H9 (cell line): Measurements from ENCODE around the gene TNFSF10. TPM values are rescaled to one million over a fixed set of nuclear protein-coding genes. Genes with fewer than 3 reads are reported as not detected.

Source experiments
- DNase-seq: peaks from one replicate; pipeline ENCODE4 v3.0.0-alpha.2; 2017
- H2AFZ ChIP-seq: one replicate; pipeline ENCODE4 v1.6.1; 2013; ENCODE audit warnings: mild to moderate bottlenecking, low read length, control low read depth, moderate library complexity
- H2AK5ac ChIP-seq: 2 replicates; pipeline ENCODE4 v1.6.1; 2013; ENCODE audit warnings: low read length, control low read depth, mixed read lengths; ENCODE audit not compliant: insufficient read length
- H2BK120ac ChIP-seq: one replicate; pipeline ENCODE4 v1.6.1; 2013; ENCODE audit warnings: low read depth, mild to moderate bottlenecking, low read length, control low read depth, inconsistent platforms; ENCODE audit not compliant: poor library complexity, severe bottlenecking
- H2BK12ac ChIP-seq: 2 replicates; pipeline ENCODE4 v1.6.1; 2013; ENCODE audit warnings: low read length, control low read depth, mixed read lengths, low read depth; ENCODE audit not compliant: insufficient read length
- H2BK15ac ChIP-seq: 2 replicates; pipeline ENCODE4 v1.6.1; 2013; ENCODE audit warnings: low read depth, low read length, control low read depth
- H2BK20ac ChIP-seq: one replicate; pipeline ENCODE4 v1.6.1; 2013; ENCODE audit warnings: low read depth, mild to moderate bottlenecking, low read length, control low read depth, inconsistent platforms; ENCODE audit not compliant: poor library complexity, severe bottlenecking
- H2BK5ac ChIP-seq: 2 replicates; pipeline ENCODE4 v1.6.1; 2013; ENCODE audit warnings: low read length, control low read depth, mixed read lengths; ENCODE audit not compliant: insufficient read length
- H3K14ac ChIP-seq: 2 replicates; pipeline ENCODE4 v1.6.1; 2013; ENCODE audit warnings: low read length, control low read depth; ENCODE audit not compliant: insufficient read depth
- H3K18ac ChIP-seq: 2 replicates; pipeline ENCODE4 v1.6.1; 2013; ENCODE audit warnings: low read depth, mild to moderate bottlenecking, mixed read lengths, low read length, control low read depth; ENCODE audit not compliant: insufficient read length
- H3K23ac ChIP-seq: 2 replicates; pipeline ENCODE4 v1.6.1; 2013; ENCODE audit warnings: low read length, control low read depth, mixed read lengths, low read depth; ENCODE audit not compliant: insufficient read length
- H3K23me2 ChIP-seq: 2 replicates; pipeline ENCODE4 v1.6.1; 2013; ENCODE audit warnings: low read depth, mild to moderate bottlenecking, mixed read lengths, low read length, control low read depth; ENCODE audit not compliant: insufficient read length, poor library complexity, severe bottlenecking
- H3K27ac ChIP-seq: 2 replicates; pipeline ENCODE4 v1.5.1; 2013; ENCODE audit warnings: low read length, control low read depth, mixed read lengths, low read depth; ENCODE audit not compliant: insufficient read length
- H3K27me3 ChIP-seq: 2 replicates; pipeline ENCODE4 v1.6.1; 2013; ENCODE audit warnings: low read length, control low read depth, inconsistent platforms; ENCODE audit not compliant: insufficient read depth
- H3K4ac ChIP-seq: 2 replicates; pipeline ENCODE4 v1.6.1; 2013; ENCODE audit warnings: low read depth, mild to moderate bottlenecking, control low read depth, inconsistent platforms, low read length, moderate library complexity
- H3K4me1 ChIP-seq: 2 replicates; pipeline ENCODE4 v1.6.1; 2013; ENCODE audit warnings: low read length, control low read depth, inconsistent platforms; ENCODE audit not compliant: insufficient read depth
- H3K4me2 ChIP-seq: 2 replicates; pipeline ENCODE4 v1.6.1; 2013; ENCODE audit warnings: low read length, control low read depth, mixed read lengths; ENCODE audit not compliant: insufficient read length, insufficient read depth
- H3K56ac ChIP-seq: 2 replicates; pipeline ENCODE4 v1.6.1; 2013; ENCODE audit warnings: low read depth, mild to moderate bottlenecking, mixed read lengths, low read length, control low read depth; ENCODE audit not compliant: insufficient read length
- H3K79me1 ChIP-seq: 2 replicates; pipeline ENCODE4 v1.6.1; 2013; ENCODE audit warnings: low read depth, mild to moderate bottlenecking, moderate library complexity, low read length, control low read depth, inconsistent platforms; ENCODE audit not compliant: insufficient read depth, poor library complexity, severe bottlenecking
- H3K79me2 ChIP-seq: 2 replicates; pipeline ENCODE4 v1.6.1; 2013; ENCODE audit warnings: low read length, control low read depth, inconsistent platforms; ENCODE audit not compliant: insufficient read depth
- H3K9ac ChIP-seq: 2 replicates; pipeline ENCODE4 v1.6.1; 2013; ENCODE audit warnings: low read length, control low read depth, mixed read lengths; ENCODE audit not compliant: insufficient read length; ENCODE audit errors: extremely low read depth
- H3K9me3 ChIP-seq: one replicate; pipeline ENCODE4 v1.6.1; 2013; ENCODE audit warnings: low read depth, low read length, inconsistent platforms; ENCODE audit not compliant: control insufficient read depth
- H3T11ph ChIP-seq: one replicate; pipeline ENCODE4 v1.6.1; 2013; ENCODE audit warnings: mild to moderate bottlenecking, low read length, control low read depth, inconsistent platforms
- H4K20me1 ChIP-seq: one replicate; pipeline ENCODE4 v1.6.1; 2013; ENCODE audit not compliant: control insufficient read depth, insufficient read length, insufficient read depth
- H4K5ac ChIP-seq: 2 replicates; pipeline ENCODE4 v1.6.1; 2013; ENCODE audit warnings: low read depth, mild to moderate bottlenecking, mixed read lengths, low read length, control low read depth; ENCODE audit not compliant: insufficient read length
- H4K8ac ChIP-seq: replicated peaks from 2 replicates; pipeline ENCODE4 v1.6.1; 2013; ENCODE audit warnings: low read length, control low read depth, mixed read lengths, low read depth; ENCODE audit not compliant: insufficient read length
- H4K91ac ChIP-seq: 2 replicates; pipeline ENCODE4 v1.6.1; 2013; ENCODE audit warnings: low read depth, mild to moderate bottlenecking, moderate library complexity, mixed read lengths, low read length, control low read depth; ENCODE audit not compliant: insufficient read length
- H3K27ac Mint-ChIP-seq, 3 experiments: 2 replicates in 2 of 3; 3 replicates in 1 of 3; pipeline ENCODE4 v1.8.0; 2020 to 2021; ENCODE audit warnings: mixed read lengths in 3 of 3, mild to moderate bottlenecking in 1 of 3, moderate library complexity in 1 of 3
- H3K27me3 Mint-ChIP-seq: 2 replicates; pipeline ENCODE4 v1.8.0; 2021; ENCODE audit warnings: low read depth, mild to moderate bottlenecking, moderate library complexity, mixed read lengths
- H3K36me3 Mint-ChIP-seq, 3 experiments: 2 replicates in 2 of 3; 3 replicates in 1 of 3; pipeline ENCODE4 v1.8.0; 2020 to 2021; ENCODE audit warnings: low read depth in 3 of 3, mixed read lengths in 3 of 3; ENCODE audit not compliant: insufficient read depth in 1 of 3
- H3K4me1 Mint-ChIP-seq, 2 experiments: 2 replicates each; pipeline ENCODE4 v1.8.0; 2020; ENCODE audit warnings: mixed read lengths in 2 of 2
- H3K4me3 Mint-ChIP-seq, 2 experiments: 2 replicates in 1 of 2; 3 replicates in 1 of 2; pipeline ENCODE4 v1.8.0; 2020 to 2021; ENCODE audit warnings: mild to moderate bottlenecking in 2 of 2, mixed read lengths in 2 of 2, moderate library complexity in 1 of 2
- H3K9me3 Mint-ChIP-seq, 2 experiments: 2 replicates in 1 of 2; 3 replicates in 1 of 2; pipeline ENCODE4 v1.8.0; 2020; ENCODE audit warnings: mild to moderate bottlenecking in 2 of 2, mixed read lengths in 2 of 2, moderate library complexity in 1 of 2
- CTCF ChIP-seq: fragments of 200-600 bp; sonication (generic); conservative IDR thresholded peaks from 3 replicates; pipeline ENCODE4 v1.8.0; 2021; ENCODE audit warnings: antibody characterized with exemption, mild to moderate bottlenecking
- WGBS: extraction: QIAGEN DNeasy Blood & Tissue Kit; methylation state at CpG from one replicate; pipeline ENCODE4 v1.1.7; 2013; ENCODE audit warnings: missing lambda C conversion rate, low lambda C conversion rate, mixed read lengths; ENCODE audit not compliant: insufficient read length; ENCODE audit errors: extremely low coverage; 5-methylcytosine and 5-hydroxymethylcytosine counted together
- total RNA-seq: library from RNA; stranded (reverse); gene quantifications from 2 replicates; pipeline ENCODE4 v1.2.1, GENCODE V29; 2021

Gene TNFSF10
- total RNA-seq, 1 experiment from 2014 or later = not detected

GRCh38 chr3:172542999-172543398 lies 19.8 kb upstream of the TNFSF10 start:
- Histone ChIP-seq H3K27ac (no peak overlapping the region), H3K4me2 (no peak overlapping the region), H3K56ac (no peak overlapping the region)

More at GRCh38 chr3:172542999-172543398, 19.8 kb upstream of the TNFSF10 start:
- TF ChIP-seq CTCF = no peak
- no peak overlapping the region for H2AK5ac ChIP-seq
- H3K4ac ChIP-seq = no peak overlapping the region
- no peak overlapping the region for H3T11ph ChIP-seq
- H4K8ac ChIP-seq = no peak overlapping the region
- H3K18ac ChIP-seq = no peak overlapping the region
- H3K79me1 ChIP-seq = no peaks in the 10 kb centered on the region
- no peak overlapping the region for H2BK15ac ChIP-seq
- H3K4me1 ChIP-seq = no peaks in the 10 kb centered on the region
- H3K9me3 ChIP-seq = no peaks in the 10 kb centered on the region
- no peaks in the 10 kb centered on the region for H4K20me1 ChIP-seq
- Mint-ChIP-seq H3K27me3 (no peaks in the 10 kb centered on the region), H3K36me3 (no peaks in the 10 kb centered on the region), H3K4me1 (peaks cover 4% of the 10 kb centered on the region in 2 experiments; a peak in 1 of 4 replicates), H3K27ac (no peak overlapping the region), H3K4me3 (no peak overlapping the region), H3K9me3 (no peaks in the 10 kb centered on the region)
- no peak overlapping the region for H3K14ac ChIP-seq
- H2BK12ac ChIP-seq = no peak overlapping the region
- no peak overlapping the region for H2AFZ ChIP-seq
- H3K27me3 ChIP-seq = no peaks in the 10 kb centered on the region
- no peaks in the 10 kb centered on the region for H3K79me2 ChIP-seq
- no peak for DNase-seq
- no peak overlapping the region for H2BK20ac ChIP-seq
- no CpG with 5 or more reads among the region's 3 CpGs for WGBS
- H2BK5ac ChIP-seq = no peak overlapping the region
- no peak overlapping the region for H3K9ac ChIP-seq
- no peak overlapping the region for H3K23ac ChIP-seq
- no peaks in the 10 kb centered on the region for H3K23me2 ChIP-seq
- no peak overlapping the region for H2BK120ac ChIP-seq
- H4K5ac ChIP-seq = no peak overlapping the region
- H4K91ac ChIP-seq = no peak overlapping the region
